Activated CD8-positive, alpha-beta memory T cell treated with anti-CD3 and anti-CD28 coated beads for 24 hours (primary cell): ENCODE data around the gene ERGIC2.
"Not testable (repeated sequence)": the region's sequence is repeated elsewhere in the genome, so short reads cannot be mapped to it uniquely, and the experiment has no call there.

ENCODE experiments used
- DNase-seq: peaks from one replicate; pipeline ENCODE4 v3.0.0-alpha.2; 2020

The ERGIC2 gene

GRCh38 chr12:29290475-29290874 is 90.5 kb downstream of the ERGIC2 start:
- DNase-seq, result not testable (repeated sequence)

DNA sequence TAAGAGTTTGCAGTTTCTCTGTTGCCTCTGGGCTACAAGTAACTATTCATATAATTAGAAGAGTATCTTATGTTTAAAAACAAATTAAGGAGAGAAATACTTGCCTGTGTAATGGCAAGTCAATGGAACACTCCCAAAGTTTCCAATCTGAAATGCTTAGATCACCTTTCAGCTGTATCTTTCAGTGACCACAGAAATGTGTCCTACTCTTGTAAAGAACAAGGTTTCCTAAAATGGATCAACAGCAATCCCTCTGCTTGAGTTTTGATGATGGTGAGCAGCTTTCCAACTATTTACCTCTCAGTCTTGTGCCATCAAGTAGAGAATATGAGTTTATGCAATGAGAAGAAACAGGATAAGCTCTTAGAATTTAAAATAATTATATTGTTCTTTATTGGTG is 92.9 kb downstream of the ERGIC2 start:
- no peak for DNase-seq

DNA sequence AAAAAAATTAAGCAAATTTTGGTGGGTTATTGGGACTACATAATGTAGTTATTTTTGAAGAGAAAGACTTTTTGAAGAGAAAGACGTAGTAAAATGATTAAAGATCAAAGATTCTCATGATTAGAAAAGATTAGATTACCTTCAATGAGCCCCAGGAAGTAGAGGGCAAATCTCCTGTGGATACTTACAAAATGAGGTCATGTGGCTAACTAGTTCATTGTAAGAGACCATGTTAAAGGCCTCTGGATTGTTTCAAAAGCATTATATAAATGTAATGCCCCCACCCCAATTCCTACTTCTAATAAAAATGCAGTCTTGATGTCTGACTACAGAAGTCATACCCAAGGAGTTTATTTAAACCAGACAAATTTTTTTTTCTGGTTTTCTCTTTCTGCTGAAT is 93.3 kb downstream of the ERGIC2 start:
- DNase-seq, result no peak
